PC-3 (cell line): ENCODE results near the gene TMEM132D. TPM values are rescaled to one million over a fixed set of nuclear protein-coding genes. Genes with fewer than 3 reads are reported as not detected.

Experiments used
- ATAC-seq: fragments of 200-7000 bp; cut with Tn5 transposase; 2 replicates; pipeline ENCODE4 v1.9.1; 2020; ENCODE audit warnings: mild to moderate bottlenecking, moderate library complexity
- BruUV-seq: library from RNA; stranded (reverse); fragments of 400-500 nt; replicated peaks from 2 replicates; lab custom pipeline; 2021; lab: Mats Ljungman, UMichigan
- CTCF ChIA-PET: fragments of 300-600 bp; sonication (Branson Sonifier 250); formaldehyde crosslinking; loops from one replicate; lab custom pipeline; 2022; ENCODE audit warnings: antibody characterized with exemption; lab: Charles Lee
- POLR2A ChIA-PET: fragments of 300-600 bp; sonication (Branson Sonifier 250); formaldehyde crosslinking; loops from one replicate; lab custom pipeline; 2022; ENCODE audit warnings: antibody characterized with exemption; ENCODE audit not compliant: unreplicated experiment; lab: Charles Lee
- DNase-seq: peaks from one replicate; pipeline ENCODE4 v3.0.0-alpha.2; 2015
- H2AFZ ChIP-seq: fragments of 300-600 bp; sonication (generic); 2 replicates; pipeline ENCODE4 v1.6.0; 2016; ENCODE audit warnings: antibody characterized with exemption, low read length
- H3F3A ChIP-seq: fragments of 300-600 bp; sonication (generic); one replicate; pipeline ENCODE4 v1.6.0; 2017; ENCODE audit warnings: antibody characterized with exemption, low read length, control low read depth, mild to moderate bottlenecking; ENCODE audit not compliant: unreplicated experiment
- H3K27ac ChIP-seq: fragments of 300-600 bp; sonication (generic); 2 replicates; pipeline ENCODE4 v1.5.1; 2016; ENCODE audit warnings: mild to moderate bottlenecking, low read length
- H3K27me3 ChIP-seq: fragments of 300-600 bp; sonication (generic); 2 replicates; pipeline ENCODE4 v1.6.1; 2016; ENCODE audit warnings: low read length, mixed read lengths
- H3K36me3 ChIP-seq: fragments of 300-600 bp; sonication (generic); 2 replicates; pipeline ENCODE4 v1.6.1; 2016; ENCODE audit warnings: low read depth, mixed run types, low read length, mixed read lengths
- H3K4me1 ChIP-seq: fragments of 300-600 bp; sonication (generic); 2 replicates; pipeline ENCODE4 v1.5.1; 2016; ENCODE audit warnings: low read length; ENCODE audit not compliant: insufficient read depth
- H3K4me2 ChIP-seq: fragments of 300-600 bp; sonication (generic); 2 replicates; pipeline ENCODE4 v1.6.0; 2016; ENCODE audit warnings: low read length
- H3K4me3 ChIP-seq: fragments of 300-600 bp; sonication (generic); 2 replicates; pipeline ENCODE4 v1.5.1; 2016; ENCODE audit warnings: mild to moderate bottlenecking, low read length, mixed read lengths
- H3K79me2 ChIP-seq: fragments of 300-600 bp; sonication (generic); 2 replicates; pipeline ENCODE4 v1.6.1; 2017; ENCODE audit warnings: low read length, mixed read lengths
- H3K9ac ChIP-seq: fragments of 300-600 bp; sonication (generic); 2 replicates; pipeline ENCODE4 v1.6.0; 2016; ENCODE audit warnings: mild to moderate bottlenecking, low read length
- H3K9me2 ChIP-seq: fragments of 300-600 bp; sonication (generic); replicated peaks from 2 replicates; pipeline ENCODE4 v1.6.1; 2016; ENCODE audit warnings: mixed run types, low read length, mixed read lengths
- H3K9me3 ChIP-seq: fragments of 300-600 bp; sonication (generic); 2 replicates; pipeline ENCODE4 v1.6.1; 2016; ENCODE audit warnings: low read length, mixed read lengths
- H4K20me1 ChIP-seq: fragments of 300-600 bp; sonication (generic); 2 replicates; pipeline ENCODE4 v1.6.1; 2016; ENCODE audit warnings: low read length, mixed read lengths
- CTCF ChIP-seq: fragments of 300-600 bp; sonication (generic); conservative IDR thresholded peaks from 2 replicates; pipeline ENCODE4 v1.5.1; 2017; ENCODE audit warnings: antibody characterized with exemption, low read depth, mild to moderate bottlenecking, low read length
- EZH2 ChIP-seq: fragments of 300-600 bp; sonication (generic); IDR thresholded peaks from one replicate; pipeline ENCODE4 v1.6.1; 2017; ENCODE audit warnings: antibody characterized with exemption, mild to moderate bottlenecking, low read length; ENCODE audit not compliant: unreplicated experiment
- EZH2phosphoT487 ChIP-seq: fragments of 300-600 bp; sonication (generic); IDR thresholded peaks from 2 replicates; pipeline ENCODE4 v1.6.1; 2018; ENCODE audit warnings: mild to moderate bottlenecking, antibody characterized with exemption, low read length, borderline replicate concordance
- intact Hi-C: fragments of 100-400 bp; cut with micrococcal nuclease; formaldehyde crosslinking; loops from 2 replicates; pipeline ENCODE4 v1.9.0; 2023
- total RNA-seq: library from RNA; depleted of rRNA; stranded (reverse); fragments of >200 nt; gene quantifications from 2 replicates; pipeline ENCODE4 v1.2.3, GENCODE V29; 2014

TMEM132D gene
- total RNA-seq, 1 experiment from 2014 or later, result not detected

DNA sequence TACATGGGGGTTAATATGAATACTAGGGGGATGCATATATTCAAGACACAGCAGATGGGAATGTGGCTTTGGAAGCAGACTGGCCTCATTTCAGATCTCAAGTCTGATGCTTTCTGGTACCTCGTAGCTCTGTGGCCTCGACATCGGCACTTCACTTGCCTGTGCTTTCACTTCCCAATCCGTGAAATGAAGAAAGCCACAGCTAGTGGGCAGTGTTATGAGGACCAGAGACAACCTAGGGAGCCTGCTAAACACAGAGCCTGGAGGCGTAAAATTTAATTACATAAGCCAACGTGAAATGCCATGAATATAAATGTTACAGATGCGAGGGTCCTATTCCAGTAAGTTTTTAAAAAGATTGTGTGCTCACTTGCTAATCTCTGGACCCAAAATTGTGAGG lies 286.0 kb downstream of the TMEM132D start:
- H3K9me2 ChIP-seq, result no peaks in the 10 kb centered on the region
- intact Hi-C loops, result no loop called here
- CTCF ChIA-PET, result no interaction called here
- no peaks in the 10 kb centered on the region for H3K4me1 ChIP-seq
- no peaks in the 10 kb centered on the region for H3F3A ChIP-seq
- no TSS peak for BruUV-seq
- DNase-seq (no peak), ATAC-seq (no peak)
- no peaks in the 10 kb centered on the region for H3K36me3 ChIP-seq
- POLR2A ChIA-PET, result no interaction called here
- no peak for TF ChIP-seq CTCF
- no peak for TF ChIP-seq EZH2
- no peak for TF ChIP-seq EZH2phosphoT487
- H3K27ac ChIP-seq, result no peak overlapping the region
- H4K20me1 ChIP-seq, result no peaks in the 10 kb centered on the region
- no peak overlapping the region for H3K9ac ChIP-seq
- no peak overlapping the region for H3K4me3 ChIP-seq
- H3K27me3 ChIP-seq, result 0 out of 2 replicates have a peak, but pooled peaks cover 7% of the 10 kb centered on the region
- no peak overlapping the region for H2AFZ ChIP-seq
- no peak overlapping the region for H3K4me2 ChIP-seq
- H3K79me2 ChIP-seq, result no peaks in the 10 kb centered on the region
- 0 out of 2 replicates have a peak, but pooled peaks cover 7% of the 10 kb centered on the region for H3K9me3 ChIP-seq

GRCh38 chr12:129615001-129615400 lies 288.8 kb downstream of the TMEM132D start:
- Histone ChIP-seq H3K4me3 (no peak overlapping the region), H3K4me1 (no peaks in the 10 kb centered on the region), H3K9me3 (0 out of 2 replicates have a peak, but pooled peaks cover 7% of the 10 kb centered on the region), H3K9me2 (no peaks in the 10 kb centered on the region), H3K36me3 (no peaks in the 10 kb centered on the region), H3K4me2 (no peak overlapping the region), H3K79me2 (no peaks in the 10 kb centered on the region), H4K20me1 (no peaks in the 10 kb centered on the region), H3K9ac (no peak overlapping the region), H2AFZ (no peak overlapping the region), H3F3A (no peaks in the 10 kb centered on the region), H3K27ac (no peak overlapping the region), H3K27me3 (0 out of 2 replicates have a peak, but pooled peaks cover 7% of the 10 kb centered on the region)
- TF ChIP-seq EZH2 (no peak), EZH2phosphoT487 (no peak), CTCF (no peak)
- intact Hi-C loops, result no loop called here
- CTCF ChIA-PET, result interaction anchor here (0.7 kb wide), 1 partner anchor 54 kb away, joined by 4 read pairs; no protein-coding TSS in a partner anchor
- ATAC-seq (no peak), DNase-seq (no peak)
- no TSS peak for BruUV-seq
- POLR2A ChIA-PET, result no interaction called here

- Histone ChIP-seq H4K20me1 (no peaks in the 10 kb centered on the region), H3K79me2 (no peaks in the 10 kb centered on the region), H3K27me3 (0 out of 2 replicates have a peak, but pooled peaks cover 7% of the 10 kb centered on the region), H3K27ac (no peak overlapping the region), H3K9me3 (0 out of 2 replicates have a peak, but pooled peaks cover 4% of the 10 kb centered on the region), H3K9me2 (no peaks in the 10 kb centered on the region), H3K9ac (no peak overlapping the region), H3F3A (no peaks in the 10 kb centered on the region), H3K4me1 (no peaks in the 10 kb centered on the region), H3K4me2 (no peak overlapping the region), H2AFZ (no peak overlapping the region), H3K4me3 (no peak overlapping the region), H3K36me3 (no peaks in the 10 kb centered on the region)
- ATAC-seq, result no peak
- intact Hi-C loops, result no loop called here
- no peak for DNase-seq
- ChIA-PET CTCF (no interaction called here), POLR2A (no interaction called here)
- TF ChIP-seq EZH2 (no peak), CTCF (no peak), EZH2phosphoT487 (no peak)
- BruUV-seq, result no TSS peak
Observed at GRCh38 chr12:129614221-129614885, 289.5 kb downstream of the TMEM132D start.
